DND-41 (cell line): ENCODE measurements around the gene CTNNA1.

Experiments
- ATAC-seq: fragments of 200-7000 bp; cut with Tn5 transposase; 3 replicates; pipeline ENCODE4 v1.9.1; 2021; ENCODE audit warnings: low read depth; ENCODE audit not compliant: insufficient read depth
- DNase-seq: peaks from one replicate; pipeline ENCODE4 v3.0.0-alpha.2; 2020
- H2AFZ ChIP-seq: 2 replicates; pipeline ENCODE4 v1.6.0; 2012; ENCODE audit warnings: low read depth, low read length
- H3K27ac ChIP-seq: 2 replicates; pipeline ENCODE4 v1.5.1; 2012; ENCODE audit warnings: low read length, inconsistent platforms
- H3K27me3 ChIP-seq: fragments of 200-600 bp; sonication (generic); 2 replicates; pipeline ENCODE4 v1.6.0; 2012; ENCODE audit warnings: low read length, mild to moderate bottlenecking, inconsistent platforms; ENCODE audit not compliant: insufficient read depth, poor library complexity
- H3K36me3 ChIP-seq: 2 replicates; pipeline ENCODE4 v1.5.1; 2012; ENCODE audit warnings: low read length, inconsistent platforms; ENCODE audit not compliant: insufficient read depth
- H3K4me1 ChIP-seq: 2 replicates; pipeline ENCODE4 v1.5.1; 2012; ENCODE audit warnings: mild to moderate bottlenecking, low read length; ENCODE audit not compliant: insufficient read depth
- H3K4me2 ChIP-seq: 2 replicates; pipeline ENCODE4 v1.6.0; 2012; ENCODE audit warnings: mild to moderate bottlenecking, moderate library complexity, low read length, inconsistent platforms; ENCODE audit not compliant: insufficient read depth
- H3K4me3 ChIP-seq, 2 experiments: fragments of 200-600 bp in 1 of 2; shearing (Covaris generic) in 1 of 2; 2 replicates each; pipeline ENCODE4 v1.5.1; 2012 to 2016; ENCODE audit warnings: inconsistent platforms in 2 of 2, low read length in 2 of 2, mild to moderate bottlenecking in 2 of 2, low read depth in 1 of 2, moderate library complexity in 1 of 2
- H3K79me2 ChIP-seq: 2 replicates; pipeline ENCODE4 v1.6.0; 2012; ENCODE audit warnings: low read length, inconsistent platforms; ENCODE audit not compliant: insufficient read depth
- H3K9ac ChIP-seq: 2 replicates; pipeline ENCODE4 v1.6.0; 2012; ENCODE audit warnings: low read depth, mild to moderate bottlenecking, inconsistent platforms, low read length, moderate library complexity
- H3K9me3 ChIP-seq: 2 replicates; pipeline ENCODE4 v1.5.1; 2012; ENCODE audit warnings: low read length, moderate library complexity, mild to moderate bottlenecking, inconsistent platforms; ENCODE audit not compliant: insufficient read depth, severe bottlenecking
- H4K20me1 ChIP-seq: 2 replicates; pipeline ENCODE4 v1.6.0; 2012; ENCODE audit warnings: low read length; ENCODE audit not compliant: insufficient read depth
- CTCF ChIP-seq: IDR thresholded peaks from 2 replicates; pipeline ENCODE4 v1.5.1; 2012; ENCODE audit warnings: borderline replicate concordance, low read length, moderate library complexity, mild to moderate bottlenecking; ENCODE audit not compliant: poor library complexity, severe bottlenecking; ENCODE audit errors: extremely low read depth
- EZH2 ChIP-seq: IDR thresholded peaks from 3 replicates; pipeline ENCODE4 v1.6.1; 2012; ENCODE audit warnings: borderline replicate concordance, low read depth, mild to moderate bottlenecking, moderate library complexity, low read length, inconsistent platforms; ENCODE audit not compliant: severe bottlenecking

Gene CTNNA1

GRCh38 chr5:138737494-138738265, 15.5 kb upstream of the CTNNA1 start:
- no peaks in the 10 kb centered on the region for H3K79me2 ChIP-seq
- H2AFZ ChIP-seq: no peak overlapping the region
- H3K36me3 ChIP-seq: no peaks in the 10 kb centered on the region
- H3K4me3 ChIP-seq: no peak overlapping the region
- H3K27ac ChIP-seq: no peak overlapping the region
- H3K4me2 ChIP-seq: no peak overlapping the region
- H3K9me3 ChIP-seq: no peaks in the 10 kb centered on the region
- H4K20me1 ChIP-seq: no peaks in the 10 kb centered on the region
- no peak for DNase-seq
- no peaks in the 10 kb centered on the region for H3K27me3 ChIP-seq
- no peak for ATAC-seq
- H3K4me1 ChIP-seq: no peaks in the 10 kb centered on the region
- no peak for TF ChIP-seq EZH2
- no peak for TF ChIP-seq CTCF
- H3K9ac ChIP-seq: no peak overlapping the region

GRCh38 chr5:138738399-138738798, 14.8 kb upstream of the CTNNA1 start:
- no peaks in the 10 kb centered on the region for H3K79me2 ChIP-seq

GRCh38 chr5:138739938-138740337, 13.3 kb upstream of the CTNNA1 start:
- Histone ChIP-seq H3K4me3 (no peak overlapping the region), H3K9ac (no peak overlapping the region), H4K20me1 (no peaks in the 10 kb centered on the region), H3K27me3 (no peaks in the 10 kb centered on the region), H3K9me3 (no peaks in the 10 kb centered on the region), H3K79me2 (no peaks in the 10 kb centered on the region), H3K36me3 (no peaks in the 10 kb centered on the region), H3K27ac (no peak overlapping the region), H3K4me1 (no peaks in the 10 kb centered on the region), H3K4me2 (no peak overlapping the region), H2AFZ (no peak overlapping the region)
- TF ChIP-seq EZH2 (no peak), CTCF (no peak)
- DNase-seq (no peak), ATAC-seq (no peak)

More at GRCh38 chr5:138738399-138738798, 14.8 kb upstream of the CTNNA1 start:
- TF ChIP-seq CTCF (no peak), EZH2 (no peak)
- Histone ChIP-seq H3K27me3 (no peaks in the 10 kb centered on the region), H3K9ac (no peak overlapping the region), H4K20me1 (no peaks in the 10 kb centered on the region), H3K27ac (no peak overlapping the region), H3K4me2 (no peak overlapping the region), H3K9me3 (no peaks in the 10 kb centered on the region), H3K4me3 (no peak overlapping the region), H2AFZ (no peak overlapping the region), H3K36me3 (no peaks in the 10 kb centered on the region), H3K4me1 (no peaks in the 10 kb centered on the region)
- DNase-seq (no peak), ATAC-seq (no peak)
